Astrocyte of the cerebellum (primary cell): ENCODE results near the gene IRF3.

ENCODE experiments used
- DNase-seq: peaks from one replicate; pipeline ENCODE4 v3.0.0-alpha.2; 2011; ENCODE audit warnings: low read depth
- H3K4me3 ChIP-seq: 2 replicates; pipeline ENCODE4 v1.5.1; 2011; ENCODE audit warnings: mild to moderate bottlenecking, low read depth, low read length, moderate library complexity
- in situ Hi-C: cut with HindIII; loops from 2 replicates; pipeline ENCODE4 v1.10.0; 2017; ENCODE audit warnings: low sequenced_read_pairs
- TF ChIP-seq, protein P1 (sequence below): IDR thresholded peaks from 2 replicates; pipeline ENCODE4 v1.5.1; 2012; ENCODE audit warnings: low read length, low read depth, moderate library complexity, mild to moderate bottlenecking; ENCODE audit errors: missing control alignments

The IRF3 gene

DNA sequence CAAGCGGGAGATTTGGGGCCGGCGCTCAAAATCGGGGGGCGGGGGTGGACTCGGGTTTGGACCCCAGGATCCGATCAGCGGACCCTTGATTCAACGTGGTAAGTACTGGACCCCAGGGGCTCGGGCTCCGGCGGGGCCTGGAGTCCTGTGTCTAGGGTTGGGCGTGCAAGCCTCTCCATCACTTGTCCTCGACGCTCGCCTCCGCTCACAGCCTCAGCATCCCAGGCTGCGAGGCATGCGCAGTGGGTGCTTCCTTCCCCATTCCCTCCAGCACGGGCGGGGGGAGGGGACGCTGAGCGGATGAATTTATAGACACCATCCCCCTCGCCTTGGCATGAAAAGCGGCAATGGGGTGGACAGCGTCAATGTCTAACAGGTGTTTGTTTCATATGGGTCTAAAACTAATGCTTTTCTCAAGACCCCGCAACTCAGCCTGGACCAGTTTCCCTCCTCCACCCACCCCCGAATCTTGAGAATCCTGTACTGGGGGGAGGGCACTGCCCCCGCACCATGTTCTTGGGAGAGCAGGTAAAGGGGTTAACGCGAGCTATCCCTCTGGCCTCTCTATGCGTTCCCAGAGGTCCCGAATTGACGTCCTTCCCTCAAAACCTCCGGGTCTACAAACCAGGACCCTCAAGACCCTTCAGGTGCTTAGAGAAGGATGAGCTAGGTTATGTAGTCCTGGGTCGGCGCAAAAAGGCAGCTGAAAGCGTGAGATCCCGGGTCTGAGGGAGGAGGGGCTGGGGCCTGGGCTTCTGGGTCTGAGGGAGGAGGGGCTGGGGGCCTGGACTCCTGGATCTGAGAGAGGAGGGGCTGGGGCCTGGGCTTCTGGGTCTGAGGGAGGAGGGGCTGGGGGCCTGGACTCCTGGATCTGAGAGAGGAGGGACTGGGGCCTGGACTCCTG, 25.8 kb upstream of the IRF3 start:
- TF ChIP-seq, protein P1, sequence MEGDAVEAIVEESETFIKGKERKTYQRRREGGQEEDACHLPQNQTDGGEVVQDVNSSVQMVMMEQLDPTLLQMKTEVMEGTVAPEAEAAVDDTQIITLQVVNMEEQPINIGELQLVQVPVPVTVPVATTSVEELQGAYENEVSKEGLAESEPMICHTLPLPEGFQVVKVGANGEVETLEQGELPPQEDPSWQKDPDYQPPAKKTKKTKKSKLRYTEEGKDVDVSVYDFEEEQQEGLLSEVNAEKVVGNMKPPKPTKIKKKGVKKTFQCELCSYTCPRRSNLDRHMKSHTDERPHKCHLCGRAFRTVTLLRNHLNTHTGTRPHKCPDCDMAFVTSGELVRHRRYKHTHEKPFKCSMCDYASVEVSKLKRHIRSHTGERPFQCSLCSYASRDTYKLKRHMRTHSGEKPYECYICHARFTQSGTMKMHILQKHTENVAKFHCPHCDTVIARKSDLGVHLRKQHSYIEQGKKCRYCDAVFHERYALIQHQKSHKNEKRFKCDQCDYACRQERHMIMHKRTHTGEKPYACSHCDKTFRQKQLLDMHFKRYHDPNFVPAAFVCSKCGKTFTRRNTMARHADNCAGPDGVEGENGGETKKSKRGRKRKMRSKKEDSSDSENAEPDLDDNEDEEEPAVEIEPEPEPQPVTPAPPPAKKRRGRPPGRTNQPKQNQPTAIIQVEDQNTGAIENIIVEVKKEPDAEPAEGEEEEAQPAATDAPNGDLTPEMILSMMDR: no peak
- H3K4me3 ChIP-seq: peak overlapping the region; percentile 45
- in situ Hi-C loops: no loop called here
- peak; percentile 36 for DNase-seq

DNA sequence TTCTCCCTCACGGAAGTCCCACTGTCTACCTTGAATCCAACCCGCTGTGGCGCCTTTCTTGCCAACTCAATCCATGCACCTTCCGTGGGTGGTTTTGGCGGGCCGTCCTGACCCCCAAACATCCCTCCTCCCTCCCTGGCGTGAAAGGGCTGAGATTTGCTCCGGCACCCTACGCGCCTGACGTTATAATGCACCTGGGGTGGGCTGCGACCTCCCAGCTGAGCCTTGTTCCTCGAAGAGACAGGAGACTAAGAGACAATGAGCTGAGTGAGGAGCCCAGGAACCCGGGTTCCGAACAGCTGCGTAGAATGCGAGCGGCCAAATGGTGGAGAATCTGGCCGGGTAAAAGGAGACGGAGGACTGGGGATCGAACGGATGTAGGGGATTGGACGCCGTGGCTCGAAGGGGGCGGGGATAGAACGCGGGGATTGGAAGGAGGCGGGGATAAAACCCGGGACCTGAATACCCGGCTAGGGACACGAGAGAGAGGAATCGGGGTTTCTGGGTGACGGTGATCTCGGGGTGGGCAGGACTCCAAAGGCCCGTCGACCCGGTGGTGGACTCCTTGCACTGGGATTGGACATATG, 25.1 kb upstream of the IRF3 start, which contains the start of gene CPT1C:
TSS of gene CPT1C (plus strand) at position 461 of the 587 bp plus-strand sequence. CDS start 1,137 bp downstream, outside the sequence.
- DNase-seq: peak; percentile 48
- TF ChIP-seq, protein P1: no peak
- peak within 1 kb of the TSS; percentile 45 for H3K4me3 ChIP-seq
- in situ Hi-C loops: no loop called here

DNA sequence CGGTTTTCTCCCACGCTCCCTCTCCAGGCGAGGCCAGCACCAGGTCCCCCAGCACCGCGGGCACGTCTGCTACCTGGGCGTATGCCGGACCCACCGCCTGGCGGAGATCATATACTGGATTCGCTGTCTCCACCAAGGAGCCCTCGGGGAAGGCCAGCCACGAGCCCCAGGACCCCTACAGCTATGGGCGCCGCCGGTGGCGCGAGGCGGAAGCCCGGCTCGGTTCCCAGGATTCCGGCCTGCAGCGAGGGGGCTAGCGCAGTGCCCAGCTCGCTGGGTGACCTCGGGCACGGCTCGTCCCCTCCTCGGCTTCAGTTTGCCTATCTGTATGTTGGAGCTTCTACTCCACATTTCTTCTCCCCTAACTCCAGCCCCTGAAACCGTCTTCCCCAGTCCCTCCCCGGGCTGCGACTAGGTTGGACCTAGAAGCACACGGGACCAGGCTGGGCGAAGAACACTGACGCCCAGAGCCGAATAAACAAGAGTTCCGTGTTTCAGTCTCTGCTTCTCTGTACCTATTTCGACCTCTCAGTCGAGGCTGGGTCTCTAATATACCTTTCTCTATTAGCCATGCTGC, 24.5 kb upstream of the IRF3 start:
- DNase-seq: no peak
- TF ChIP-seq, protein P1: no peak
- in situ Hi-C loops: no loop called here
- H3K4me3 ChIP-seq: peak overlapping the region; percentile 45

DNA sequence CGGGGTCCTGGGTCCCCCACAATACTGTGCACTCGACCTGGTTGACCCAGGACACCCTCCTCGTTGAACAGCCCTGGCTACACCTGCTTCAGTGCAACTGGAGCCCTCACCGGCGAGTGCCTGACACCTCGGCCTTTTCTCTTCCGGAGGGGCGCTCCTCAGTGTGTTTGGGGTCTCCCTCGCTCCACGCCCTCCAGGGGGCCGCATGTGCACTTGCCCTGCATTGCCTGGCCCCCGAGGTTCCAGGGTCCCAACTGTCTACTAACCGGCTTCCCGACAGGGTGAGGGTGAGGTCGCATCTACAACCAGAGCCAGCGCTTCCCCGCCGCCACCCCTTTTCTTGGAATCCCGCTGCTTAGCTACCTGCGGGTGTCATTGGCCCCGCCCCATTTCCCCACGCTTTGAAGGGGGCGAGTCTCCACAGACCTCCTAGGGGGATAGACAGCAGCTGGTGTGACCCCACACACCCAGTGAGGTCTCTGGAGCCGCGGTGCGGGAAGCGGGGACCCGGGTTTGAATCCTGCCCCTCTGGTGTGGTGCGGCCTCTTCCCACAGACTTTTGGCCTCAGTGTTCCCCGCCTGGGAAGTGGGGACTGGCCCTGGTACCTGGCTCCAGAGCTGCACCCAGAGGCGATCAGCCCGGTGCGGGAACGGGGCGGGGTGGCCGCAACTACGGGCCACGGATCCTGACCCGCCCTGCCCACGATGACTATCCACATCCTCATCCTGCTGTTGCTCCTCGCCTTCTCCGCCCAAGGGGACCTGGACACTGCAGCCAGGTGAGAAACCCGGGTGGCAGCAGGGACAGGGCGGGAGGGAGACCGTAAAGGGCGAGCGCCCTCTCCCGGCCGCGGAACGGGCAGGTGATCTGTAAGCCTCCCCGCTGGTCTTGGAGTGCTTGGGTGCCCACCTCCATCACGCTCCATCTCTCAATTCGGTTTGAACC, 23.7 kb upstream of the IRF3 start, which contains the start of gene ADM5:
TSS of gene ADM5 (plus strand) at position 462 of the 946 bp plus-strand sequence. CDS start at position 706, 244 bp downstream.
- DNase-seq: no peak
- TF ChIP-seq, protein P1: peak; percentile 51
- H3K4me3 ChIP-seq: peak within 1 kb of the TSS; percentile 45
- in situ Hi-C loops: no loop called here

DNA sequence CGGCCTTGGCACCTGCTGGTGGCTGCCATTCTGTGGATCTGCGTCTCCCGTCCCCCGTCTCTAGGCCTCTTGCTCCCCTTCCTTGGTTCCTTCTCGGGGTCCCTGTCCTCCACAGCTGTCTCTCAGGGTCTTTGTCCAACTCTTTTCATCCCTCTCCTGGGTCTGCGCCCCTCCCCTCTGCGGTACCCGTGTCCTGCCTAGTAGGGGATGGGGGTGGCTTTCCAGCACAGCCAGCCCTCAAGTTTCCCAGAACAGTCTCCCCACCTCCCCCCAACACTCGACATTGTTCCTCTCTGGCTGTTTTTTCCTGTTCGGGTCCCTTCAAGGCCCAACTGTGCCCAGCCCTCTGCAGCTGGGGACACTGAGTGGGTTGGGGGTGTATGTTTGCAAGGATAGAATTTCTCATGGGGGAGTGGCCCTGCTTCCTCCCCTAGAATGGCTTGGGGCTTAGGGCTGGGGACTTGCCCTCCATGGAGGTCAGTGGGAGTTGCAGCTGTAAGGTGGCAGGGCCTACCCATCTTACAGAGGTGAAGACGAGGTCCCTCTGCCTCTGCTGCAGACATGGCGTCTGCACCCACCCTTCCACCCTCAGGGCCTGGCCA, 23.0 kb upstream of the IRF3 start:
- in situ Hi-C loops: no loop called here
- no peak overlapping the region for H3K4me3 ChIP-seq
- no peak for DNase-seq
- TF ChIP-seq, protein P1: no peak
